ENCODE results near the gene AFAP1L2.

GRCh38 chr10:114370199-114370598 lies 34.1 kb downstream of the AFAP1L2 start:
- TF ChIP-seq CTCF (IDR thresholded peaks at IDR 0.05), result no peak
- no peak for TF ChIP-seq POLR2AphosphoS5 (IDR thresholded peaks at IDR 0.05)
- TF ChIP-seq POLR2A (IDR thresholded peaks at IDR 0.05), result no peak
- no peak for TF ChIP-seq EP300 (IDR thresholded peaks at IDR 0.05)
